ENCODE data around the gene COPS7A. TPM values are rescaled to one million over a fixed set of nuclear protein-coding genes. Genes with fewer than 3 reads are reported as not detected.
"Not testable (repeated sequence)": the region's sequence is repeated elsewhere in the genome, so short reads cannot be mapped to it uniquely, and the experiment has no call there.

The COPS7A gene
- total RNA-seq, 1 donor: 98.8 TPM

DNA sequence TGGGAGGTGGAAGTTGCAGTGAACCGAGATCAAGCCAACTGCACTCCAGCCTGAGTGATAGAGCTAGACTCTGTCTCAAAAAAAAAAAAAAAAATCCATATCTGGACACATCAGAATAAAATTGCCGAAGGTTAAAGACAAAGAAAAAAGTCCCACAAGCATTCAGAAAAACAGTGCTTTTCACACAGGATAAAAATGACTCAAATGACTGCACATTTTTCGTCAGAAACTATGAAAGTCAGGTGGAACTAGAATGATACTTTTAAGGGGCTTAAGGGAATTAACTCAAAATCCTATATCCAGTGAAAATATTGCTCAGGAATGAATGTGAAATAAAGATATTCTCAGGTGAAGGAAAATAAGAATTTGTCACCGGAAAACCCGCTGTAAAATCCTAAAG, 12.9 kb downstream of the COPS7A start:
- H4K20me1 ChIP-seq (ENCODE audit: insufficient read depth, low read length): no peaks in the 10 kb centered on the region
- TF ChIP-seq, protein P1, sequence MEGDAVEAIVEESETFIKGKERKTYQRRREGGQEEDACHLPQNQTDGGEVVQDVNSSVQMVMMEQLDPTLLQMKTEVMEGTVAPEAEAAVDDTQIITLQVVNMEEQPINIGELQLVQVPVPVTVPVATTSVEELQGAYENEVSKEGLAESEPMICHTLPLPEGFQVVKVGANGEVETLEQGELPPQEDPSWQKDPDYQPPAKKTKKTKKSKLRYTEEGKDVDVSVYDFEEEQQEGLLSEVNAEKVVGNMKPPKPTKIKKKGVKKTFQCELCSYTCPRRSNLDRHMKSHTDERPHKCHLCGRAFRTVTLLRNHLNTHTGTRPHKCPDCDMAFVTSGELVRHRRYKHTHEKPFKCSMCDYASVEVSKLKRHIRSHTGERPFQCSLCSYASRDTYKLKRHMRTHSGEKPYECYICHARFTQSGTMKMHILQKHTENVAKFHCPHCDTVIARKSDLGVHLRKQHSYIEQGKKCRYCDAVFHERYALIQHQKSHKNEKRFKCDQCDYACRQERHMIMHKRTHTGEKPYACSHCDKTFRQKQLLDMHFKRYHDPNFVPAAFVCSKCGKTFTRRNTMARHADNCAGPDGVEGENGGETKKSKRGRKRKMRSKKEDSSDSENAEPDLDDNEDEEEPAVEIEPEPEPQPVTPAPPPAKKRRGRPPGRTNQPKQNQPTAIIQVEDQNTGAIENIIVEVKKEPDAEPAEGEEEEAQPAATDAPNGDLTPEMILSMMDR (IDR thresholded peaks at IDR 0.05; ENCODE audit: extremely low read depth, low read depth, low read length): no peak
- DNase-seq (ENCODE audit: insufficient read length, low spot score, missing footprints): no peak

DNA sequence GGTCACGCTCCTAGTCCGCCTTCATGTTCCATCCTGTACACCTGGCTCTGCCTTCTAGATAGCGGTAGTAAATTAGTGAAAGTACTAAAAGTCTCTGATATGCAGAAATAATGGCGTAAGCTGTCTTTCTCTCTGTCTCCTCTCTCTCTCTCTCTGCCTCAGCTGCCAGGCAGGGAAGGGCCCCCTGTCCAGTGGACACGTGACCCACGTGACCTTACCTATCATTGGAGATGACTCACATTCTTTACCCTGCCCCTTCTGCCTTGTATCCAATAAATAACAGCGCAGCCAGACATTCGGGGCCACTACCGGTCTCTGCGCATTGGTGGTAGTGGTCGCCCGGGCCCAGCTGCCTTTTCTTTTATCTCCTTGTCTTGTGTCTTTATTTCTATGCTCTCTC, 18.2 kb downstream of the COPS7A start:
- H3K27me3 ChIP-seq (ENCODE audit: insufficient read depth, low read length): not testable (repeated sequence)

More for the DNA sequence above, 12.9 kb downstream of the COPS7A start:
- H3K27me3 ChIP-seq (ENCODE audit: insufficient read depth, low read length): no peaks in the 10 kb centered on the region
- H3K79me2 ChIP-seq (ENCODE audit: insufficient read depth, low read length): no peaks in the 10 kb centered on the region
- H3K4me1 ChIP-seq (ENCODE audit: insufficient read depth, low read length): peaks cover 11% of the 10 kb centered on the region
- no peak overlapping the region for H3K4me2 ChIP-seq (ENCODE audit: insufficient read depth, low read length)
- peaks cover 16% of the 10 kb centered on the region for H3K36me3 ChIP-seq (ENCODE audit: insufficient read depth, low read length)
- no peak overlapping the region for H2AFZ ChIP-seq (ENCODE audit: low read length)
- H3K9me3 ChIP-seq (ENCODE audit: low read depth, low read length): no peaks in the 10 kb centered on the region
- no peak overlapping the region for H3K27ac ChIP-seq (ENCODE audit: low read depth, low read length)
- no peak overlapping the region for H3K4me3 ChIP-seq (ENCODE audit: insufficient read depth, low read length)

DNA sequence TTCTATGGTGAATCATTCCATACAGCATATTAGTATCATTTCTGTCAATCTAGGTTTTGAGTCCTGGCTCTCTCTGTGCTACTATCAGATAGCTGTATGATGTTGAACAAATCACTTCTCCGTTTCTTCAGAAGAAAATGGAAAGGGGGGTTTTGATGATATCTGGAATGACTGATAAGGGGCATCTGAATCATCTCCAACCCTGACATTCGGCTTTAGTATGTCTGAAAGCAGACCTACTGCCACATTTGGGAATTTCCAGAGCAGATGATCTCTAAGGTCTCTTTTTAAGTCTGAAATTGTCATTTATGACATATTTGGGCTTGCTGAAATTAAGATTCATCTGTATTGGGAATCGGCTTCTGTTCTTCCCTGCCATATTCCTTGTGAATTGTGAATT, 19.0 kb downstream of the COPS7A start:
- no peaks in the 10 kb centered on the region for H3K4me1 ChIP-seq (ENCODE audit: insufficient read depth, low read length)

More for the DNA sequence above, 18.2 kb downstream of the COPS7A start:
- not testable (repeated sequence) for H3K4me1 ChIP-seq (ENCODE audit: insufficient read depth, low read length); DNase-seq (ENCODE audit: insufficient read length, low spot score, missing footprints); H3K9me3 ChIP-seq (ENCODE audit: low read depth, low read length); H4K20me1 ChIP-seq (ENCODE audit: insufficient read depth, low read length); H3K4me2 ChIP-seq (ENCODE audit: insufficient read depth, low read length); H3K79me2 ChIP-seq (ENCODE audit: insufficient read depth, low read length); H3K27ac ChIP-seq (ENCODE audit: low read depth, low read length); H3K4me3 ChIP-seq (ENCODE audit: insufficient read depth, low read length); H2AFZ ChIP-seq (ENCODE audit: low read length)
- peaks cover 18% of the 10 kb centered on the region for H3K36me3 ChIP-seq (ENCODE audit: insufficient read depth, low read length)

DNA sequence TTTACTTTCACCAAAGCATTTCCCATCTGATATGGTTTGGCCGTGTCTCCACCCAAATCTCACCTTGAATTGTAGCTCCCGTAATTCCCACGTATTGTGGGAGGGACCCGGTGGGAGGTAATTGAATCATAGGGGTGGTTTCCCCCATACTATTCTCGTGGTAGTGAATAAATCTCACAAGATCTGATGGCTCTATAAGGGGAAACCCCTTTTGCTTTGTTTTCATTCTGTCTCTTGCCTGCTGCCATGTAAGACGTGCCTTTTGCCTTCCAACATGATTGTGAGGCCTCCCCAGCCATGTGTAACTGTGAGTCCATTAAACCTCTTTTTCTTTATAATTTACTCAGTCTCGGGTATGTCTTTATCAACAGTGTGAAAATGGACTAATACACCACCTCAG, 19.5 kb downstream of the COPS7A start:
- not testable (repeated sequence) for H3K4me1 ChIP-seq (ENCODE audit: insufficient read depth, low read length); H3K27me3 ChIP-seq (ENCODE audit: insufficient read depth, low read length); H3K4me3 ChIP-seq (ENCODE audit: insufficient read depth, low read length); H4K20me1 ChIP-seq (ENCODE audit: insufficient read depth, low read length); DNase-seq (ENCODE audit: insufficient read length, low spot score, missing footprints); H3K9me3 ChIP-seq (ENCODE audit: low read depth, low read length); H3K4me2 ChIP-seq (ENCODE audit: insufficient read depth, low read length); H3K79me2 ChIP-seq (ENCODE audit: insufficient read depth, low read length); H3K27ac ChIP-seq (ENCODE audit: low read depth, low read length); H2AFZ ChIP-seq (ENCODE audit: low read length)
- H3K36me3 ChIP-seq (ENCODE audit: insufficient read depth, low read length): peaks cover 30% of the 10 kb centered on the region

More for the DNA sequence above, 19.0 kb downstream of the COPS7A start:
- TF ChIP-seq, protein P1 (IDR thresholded peaks at IDR 0.05; ENCODE audit: extremely low read depth, low read depth, low read length): no peak
- Histone ChIP-seq H2AFZ (ENCODE audit: low read length) (no peak overlapping the region), H3K36me3 (ENCODE audit: insufficient read depth, low read length) (peaks cover 26% of the 10 kb centered on the region), H3K27ac (ENCODE audit: low read depth, low read length) (no peak overlapping the region), H3K4me3 (ENCODE audit: insufficient read depth, low read length) (no peak overlapping the region), H3K79me2 (ENCODE audit: insufficient read depth, low read length) (no peaks in the 10 kb centered on the region), H3K4me2 (ENCODE audit: insufficient read depth, low read length) (no peak overlapping the region), H4K20me1 (ENCODE audit: insufficient read depth, low read length) (peaks cover under 1% of the 10 kb centered on the region), H3K27me3 (ENCODE audit: insufficient read depth, low read length) (no peaks in the 10 kb centered on the region), H3K9me3 (ENCODE audit: low read depth, low read length) (no peaks in the 10 kb centered on the region)
- DNase-seq (ENCODE audit: insufficient read length, low spot score, missing footprints): no peak

DNA sequence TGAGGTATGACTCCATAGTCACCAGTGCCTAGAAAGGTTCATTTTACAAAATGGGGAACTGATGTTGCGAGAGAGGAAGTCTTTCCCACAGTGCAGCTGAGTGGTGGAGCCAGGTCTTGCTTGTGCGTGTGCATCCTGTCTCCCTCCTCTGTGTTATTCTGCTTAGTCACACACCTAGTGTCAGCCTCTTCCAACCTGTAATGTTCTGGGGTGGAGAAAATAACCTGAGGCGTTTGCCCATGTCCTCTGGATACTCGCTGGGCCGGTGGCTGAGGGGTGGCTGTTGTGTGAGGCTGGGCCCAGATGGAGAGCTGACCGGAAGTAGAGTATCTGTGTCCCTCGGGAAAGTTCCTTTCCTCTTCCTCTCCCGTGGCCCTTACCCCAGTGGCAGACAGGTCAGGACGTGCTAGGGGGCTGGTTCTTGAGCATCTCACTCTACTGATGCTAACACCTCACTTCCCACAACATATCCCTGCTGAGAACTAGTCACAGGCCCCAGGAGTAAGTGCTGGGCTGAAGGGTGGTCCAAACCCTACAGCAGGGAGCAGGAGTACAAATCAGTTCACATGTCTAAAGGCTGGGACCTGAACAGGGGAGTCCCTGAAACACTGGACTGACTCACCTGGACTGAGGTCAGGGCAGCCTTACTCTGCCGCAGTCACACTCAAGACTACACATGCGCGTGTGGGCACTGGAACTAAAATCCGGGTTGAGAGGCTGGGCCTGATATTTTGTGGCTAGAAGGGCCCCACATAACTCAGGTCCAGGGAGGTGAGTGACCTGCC, 22.1 kb downstream of the COPS7A start:
- Histone ChIP-seq H3K27me3 (ENCODE audit: insufficient read depth, low read length) (no peaks in the 10 kb centered on the region), H3K27ac (ENCODE audit: low read depth, low read length) (no peak overlapping the region), H3K4me1 (ENCODE audit: insufficient read depth, low read length) (peaks cover 3% of the 10 kb centered on the region), H3K79me2 (ENCODE audit: insufficient read depth, low read length) (peaks cover 14% of the 10 kb centered on the region), H3K9me3 (ENCODE audit: low read depth, low read length) (no peaks in the 10 kb centered on the region), H4K20me1 (ENCODE audit: insufficient read depth, low read length) (peaks cover 24% of the 10 kb centered on the region), H3K4me2 (ENCODE audit: insufficient read depth, low read length) (no peak overlapping the region), H2AFZ (ENCODE audit: low read length) (no peak overlapping the region), H3K36me3 (ENCODE audit: insufficient read depth, low read length) (peaks cover 56% of the 10 kb centered on the region), H3K4me3 (ENCODE audit: insufficient read depth, low read length) (no peak overlapping the region)
- DNase-seq (ENCODE audit: insufficient read length, low spot score, missing footprints): no peak
- TF ChIP-seq, protein P1 (IDR thresholded peaks at IDR 0.05; ENCODE audit: extremely low read depth, low read depth, low read length): no peak

Data from osteoblast (primary cell).